Measurements from ENCODE around the gene SNRPB2.

Gene SNRPB2

GRCh38 chr20:16740365-16741072 lies 10.7 kb downstream of the SNRPB2 start:
- DNase-seq = no peak

DNA sequence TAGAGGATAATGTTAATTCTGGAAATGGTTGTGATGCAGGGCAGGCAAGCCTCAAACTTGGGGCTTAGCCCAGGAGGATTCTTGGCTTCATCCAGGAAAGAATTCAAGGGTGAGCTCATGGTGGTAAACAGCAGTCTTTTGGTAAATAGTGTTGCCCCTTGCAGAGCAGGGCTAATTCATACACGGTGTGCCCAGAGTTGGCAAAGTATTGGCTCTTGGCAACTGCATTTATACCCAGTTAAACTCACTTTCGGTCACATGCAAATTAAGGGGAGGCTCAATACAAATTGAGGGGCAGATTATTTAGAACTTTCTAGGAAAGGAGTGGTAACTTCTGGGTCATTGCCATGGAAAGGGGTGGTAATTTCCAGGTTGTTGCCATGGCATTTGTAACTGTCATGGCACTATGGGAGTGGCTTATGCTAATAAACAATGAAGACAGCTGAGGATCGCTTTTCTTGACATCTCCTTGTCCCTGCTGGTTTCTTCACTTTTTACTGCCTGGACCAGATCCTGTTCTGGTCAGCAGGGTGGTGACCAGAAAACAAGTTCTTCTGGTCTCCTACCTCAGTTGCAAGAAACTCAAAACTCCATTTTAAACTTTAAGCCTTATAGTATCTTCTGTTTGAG lies 14.5 kb downstream of the SNRPB2 start:
- no peak for DNase-seq

GRCh38 chr20:16745204-16745603 lies 15.4 kb downstream of the SNRPB2 start:
- no peak for DNase-seq

DNA sequence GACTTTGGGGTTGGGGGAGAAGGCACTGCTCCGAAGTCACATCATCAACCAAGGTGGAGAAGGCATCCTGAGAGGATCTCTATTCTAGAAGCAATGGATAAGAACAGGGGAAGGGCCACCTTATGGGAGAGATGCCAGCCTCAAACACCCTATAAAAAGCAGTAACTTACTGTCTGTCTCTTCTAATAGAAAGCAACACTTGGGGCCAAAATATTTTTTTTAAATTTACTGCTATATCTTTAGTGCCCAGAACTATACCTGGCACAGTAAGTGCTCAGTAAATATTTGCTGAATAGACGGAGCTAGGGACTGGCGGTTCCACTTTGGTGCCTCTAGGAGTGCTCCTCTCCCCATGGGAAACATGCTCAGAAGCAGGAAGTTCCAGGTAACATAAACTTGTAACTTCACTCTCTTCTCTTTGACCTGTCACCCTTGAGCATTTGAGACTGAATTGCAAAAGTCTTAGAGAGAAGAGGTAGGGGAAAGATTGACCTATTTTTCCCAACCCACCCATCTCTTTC lies 17.5 kb downstream of the SNRPB2 start:
- DNase-seq = no peak

GRCh38 chr20:16748308-16748900 lies 18.6 kb downstream of the SNRPB2 start, which contains the start of gene OTOR:
OTOR (plus strand) TSS chr20:16748358; CDS start chr20:16748402, 44 bp downstream.
- DNase-seq = no peak

- no peak for DNase-seq
These were observed 19.7 kb downstream of the SNRPB2 start for GRCh38 chr20:16749573-16749972.

GRCh38 chr20:16752082-16752481 lies 22.3 kb downstream of the SNRPB2 start:
- DNase-seq = no peak

GRCh38 chr20:16752901-16753300 lies 23.1 kb downstream of the SNRPB2 start:
- DNase-seq = no peak

GRCh38 chr20:16758454-16759180 lies 28.8 kb downstream of the SNRPB2 start:
- DNase-seq = no peak

GRCh38 chr20:16759181-16759563 lies 29.3 kb downstream of the SNRPB2 start:
- no peak for DNase-seq

GRCh38 chr20:16760431-16761304 lies 30.8 kb downstream of the SNRPB2 start:
- DNase-seq = no peak

- peak; percentile 69 for DNase-seq
These were observed 31.5 kb downstream of the SNRPB2 start for GRCh38 chr20:16761305-16761829.

GRCh38 chr20:16764560-16764959 lies 34.7 kb downstream of the SNRPB2 start:
- no peak for DNase-seq

GRCh38 chr20:16771213-16771612 lies 41.4 kb downstream of the SNRPB2 start:
- no peak for DNase-seq

DNA sequence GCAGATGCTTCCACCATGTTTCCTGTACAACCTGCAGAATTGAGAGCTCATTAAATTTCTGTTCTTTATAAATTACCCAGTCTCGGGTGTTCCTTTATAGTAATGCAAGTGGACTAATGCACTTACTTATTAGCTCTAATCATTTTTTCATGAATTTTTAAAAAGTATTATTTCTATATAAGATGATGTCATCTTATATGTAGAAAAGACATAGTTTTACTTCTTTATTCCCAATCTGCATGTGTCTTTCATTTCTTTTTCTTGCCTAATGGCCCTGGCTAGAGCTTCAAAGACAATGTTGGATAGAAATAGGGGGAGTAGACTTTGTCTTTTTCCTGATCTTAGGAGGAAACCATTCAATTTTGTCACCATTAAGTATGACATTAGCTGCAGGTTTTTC lies 46.1 kb downstream of the SNRPB2 start:
- DNase-seq = no peak

DNA sequence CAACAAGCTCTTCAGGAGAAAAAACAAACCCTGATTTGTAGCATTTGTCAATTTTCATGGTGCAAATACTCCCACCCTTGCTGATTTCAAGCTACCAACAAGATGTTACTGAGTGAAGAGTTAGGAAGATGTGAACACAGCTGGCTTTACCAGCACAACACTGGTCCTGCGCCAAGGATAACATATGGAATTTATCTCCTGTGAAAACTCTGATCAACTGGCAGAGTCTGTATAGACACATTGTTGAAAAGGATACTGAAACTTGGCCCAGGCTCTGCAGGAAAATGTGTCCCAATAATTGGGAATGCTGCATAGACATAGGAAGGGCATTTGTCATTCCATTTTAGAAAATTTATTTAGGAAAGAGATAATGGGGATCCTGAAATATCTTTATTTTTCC lies 47.3 kb downstream of the SNRPB2 start:
- no peak for DNase-seq

- DNase-seq = no peak
These were observed 48.3 kb downstream of the SNRPB2 start for GRCh38 chr20:16778159-16778558.

DNA sequence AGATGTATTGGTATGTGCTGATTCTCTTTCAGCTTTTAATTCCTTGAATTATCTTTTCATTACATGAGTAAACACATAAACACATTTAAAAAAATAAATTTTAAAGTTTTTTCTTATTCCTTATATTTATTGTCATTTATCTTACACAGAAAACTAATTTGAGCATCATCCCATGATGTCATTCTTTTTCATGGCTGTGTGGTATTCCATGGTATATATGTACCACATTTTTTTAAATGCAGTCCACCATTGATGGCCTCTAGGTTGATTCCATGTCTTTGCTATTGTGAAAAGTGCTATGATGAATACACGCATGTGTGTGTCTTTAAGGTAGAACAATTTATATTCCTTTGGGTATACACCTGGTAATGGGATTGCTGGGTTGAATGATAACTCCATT lies 51.7 kb downstream of the SNRPB2 start:
- no peak for DNase-seq

GRCh38 chr20:16785226-16785625 lies 55.4 kb downstream of the SNRPB2 start:
- no peak for DNase-seq

Data from SHP77 treated with DMSO at 0.1 percent for 48 hours (cell line).